Neutrophil (primary cell): Measurements from ENCODE around the gene AQP12B.
"Not testable (repeated sequence)": the region's sequence is repeated elsewhere in the genome, so short reads cannot be mapped to it uniquely, and the experiment has no call there.

Experiments used
- H3K27ac ChIP-seq: fragments of 200-600 bp; sonication (generic); 2 replicates; pipeline ENCODE4 v1.5.1; 2016; ENCODE audit warnings: mild to moderate bottlenecking, moderate library complexity
- H3K27me3 ChIP-seq: fragments of 200-600 bp; sonication (generic); 2 replicates; pipeline ENCODE4 v1.6.0; 2016; ENCODE audit warnings: mild to moderate bottlenecking
- H3K36me3 ChIP-seq: fragments of 200-600 bp; sonication (generic); 2 replicates; pipeline ENCODE4 v1.5.1; 2017
- H3K4me1 ChIP-seq, 2 experiments: fragments of 200-600 bp in 1 of 2; sonication (generic) in 1 of 2; 1 replicate in 1 of 2; 2 replicates in 1 of 2; pipeline versions ENCODE4 v1.5.1 to v1.6.1; 2013 to 2016; ENCODE audit warnings: low read depth in 1 of 2, low read length in 1 of 2, mild to moderate bottlenecking in 1 of 2, moderate library complexity in 1 of 2; ENCODE audit not compliant: control insufficient read depth in 1 of 2, insufficient read depth in 1 of 2
- H3K4me3 ChIP-seq, 2 experiments: fragments of 200-600 bp in 1 of 2; sonication (generic) in 1 of 2; 1 replicate in 1 of 2; 2 replicates in 1 of 2; pipeline ENCODE4 v1.5.1; 2013 to 2016; ENCODE audit warnings: low read depth in 1 of 2, low read length in 1 of 2, mild to moderate bottlenecking in 1 of 2, moderate library complexity in 1 of 2
- H3K9me3 ChIP-seq: fragments of 200-600 bp; sonication (generic); 2 replicates; pipeline ENCODE4 v1.5.1; 2016
- CTCF ChIP-seq: fragments of 200-600 bp; sonication (generic); IDR thresholded peaks from 2 replicates; pipeline ENCODE4 v1.5.1; 2016; ENCODE audit warnings: antibody characterized with exemption

Gene AQP12B

DNA sequence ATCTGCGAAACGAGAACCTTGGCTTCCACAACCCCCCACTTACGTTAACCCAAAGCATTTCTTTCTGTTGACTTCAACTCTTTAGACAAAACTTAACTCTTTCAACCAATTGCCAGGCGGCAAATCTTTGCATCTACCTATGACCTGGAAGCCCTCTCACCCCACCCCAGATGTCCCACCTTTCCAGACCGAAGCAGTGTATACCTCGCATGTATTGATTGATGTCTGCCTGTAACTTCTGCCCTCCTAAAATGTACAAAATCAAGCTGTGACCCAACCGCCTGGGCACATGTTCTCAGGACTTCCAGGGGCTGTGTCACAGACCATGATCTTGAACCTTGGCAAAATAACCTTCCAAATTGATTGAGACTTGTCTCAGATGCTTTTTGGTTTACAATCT, 12.3 kb downstream of the AQP12B start:
- Histone ChIP-seq H3K36me3 (no peaks in the 10 kb centered on the region), H3K4me1 (no peaks in the 10 kb centered on the region), H3K9me3 (no peaks in the 10 kb centered on the region), H3K4me3 (no peak overlapping the region), H3K27me3 (peaks cover 87% of the 10 kb centered on the region), H3K27ac (no peak overlapping the region)
- TF ChIP-seq CTCF: no peak

GRCh38 chr2:240664622-240665021, 18.1 kb downstream of the AQP12B start:
- Histone ChIP-seq H3K4me3 (no peak overlapping the region), H3K36me3 (no peaks in the 10 kb centered on the region), H3K4me1 (no peaks in the 10 kb centered on the region), H3K27ac (no peak overlapping the region), H3K27me3 (peaks cover 63% of the 10 kb centered on the region), H3K9me3 (no peaks in the 10 kb centered on the region)
- no peak for TF ChIP-seq CTCF

DNA sequence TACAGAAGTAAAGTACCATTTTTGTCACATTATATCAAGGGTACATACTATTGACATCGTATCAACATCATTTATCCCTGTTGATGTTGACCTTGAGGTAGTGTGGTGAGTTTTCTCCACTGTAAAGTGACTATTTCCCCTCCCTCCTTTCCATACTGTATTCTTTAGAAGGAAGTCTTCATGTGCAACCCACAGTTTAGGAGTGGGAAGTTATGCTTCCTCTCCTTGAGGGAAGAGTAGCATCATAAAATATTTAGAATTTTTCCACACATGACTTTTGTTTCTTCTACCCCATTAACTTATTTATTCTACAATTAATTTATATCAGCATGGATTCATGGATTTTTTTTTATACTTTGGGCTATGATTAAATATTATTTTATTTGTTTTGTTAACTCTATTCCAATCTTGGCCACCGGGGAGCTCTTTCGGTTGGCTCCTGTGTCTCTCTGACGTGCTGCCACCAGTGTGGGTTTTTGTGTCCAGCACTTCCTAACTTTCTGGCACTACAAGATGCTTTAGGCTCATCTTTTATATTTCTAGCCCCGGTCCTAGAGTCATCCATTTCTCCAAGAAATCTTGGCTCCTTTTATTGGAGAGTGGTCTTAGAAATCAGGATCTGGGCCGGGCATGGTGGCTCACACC, 19.0 kb downstream of the AQP12B start:
- H3K9me3 ChIP-seq: no peaks in the 10 kb centered on the region
- peaks cover 64% of the 10 kb centered on the region for H3K27me3 ChIP-seq
- no peak overlapping the region for H3K4me3 ChIP-seq
- H3K4me1 ChIP-seq: no peaks in the 10 kb centered on the region
- H3K27ac ChIP-seq: no peak overlapping the region
- no peaks in the 10 kb centered on the region for H3K36me3 ChIP-seq
- TF ChIP-seq CTCF: no peak

GRCh38 chr2:240662681-240663080, 20.0 kb downstream of the AQP12B start:
- no peaks in the 10 kb centered on the region for H3K36me3 ChIP-seq
- H3K27ac ChIP-seq: no peak overlapping the region
- peaks cover 64% of the 10 kb centered on the region for H3K27me3 ChIP-seq
- H3K4me3 ChIP-seq: no peak overlapping the region
- TF ChIP-seq CTCF: no peak
- no peaks in the 10 kb centered on the region for H3K9me3 ChIP-seq
- H3K4me1 ChIP-seq: no peaks in the 10 kb centered on the region

DNA sequence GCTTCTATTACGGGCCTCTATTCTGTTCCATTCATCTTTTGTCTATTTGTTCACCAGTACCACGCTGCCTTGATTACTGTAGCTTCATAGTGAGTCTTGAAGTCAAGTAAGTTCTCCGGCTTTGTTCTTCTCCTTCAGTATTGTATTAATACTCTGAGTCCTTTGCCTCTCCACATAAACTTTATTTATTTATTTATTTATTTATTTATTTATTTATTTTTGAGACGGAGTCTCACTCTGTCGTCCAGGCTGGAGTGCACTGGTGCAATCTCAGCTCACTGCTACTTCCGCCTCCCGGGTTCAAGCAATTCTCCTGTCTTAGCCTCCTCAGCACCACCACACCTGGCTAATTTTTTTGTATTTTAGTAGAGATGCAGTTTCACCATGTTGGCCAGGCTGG, 22.8 kb downstream of the AQP12B start:
- H3K4me1 ChIP-seq, H3K36me3 ChIP-seq, H3K9me3 ChIP-seq, H3K27ac ChIP-seq, H3K4me3 ChIP-seq: not testable (repeated sequence)
- H3K27me3 ChIP-seq: peaks cover 65% of the 10 kb centered on the region

DNA sequence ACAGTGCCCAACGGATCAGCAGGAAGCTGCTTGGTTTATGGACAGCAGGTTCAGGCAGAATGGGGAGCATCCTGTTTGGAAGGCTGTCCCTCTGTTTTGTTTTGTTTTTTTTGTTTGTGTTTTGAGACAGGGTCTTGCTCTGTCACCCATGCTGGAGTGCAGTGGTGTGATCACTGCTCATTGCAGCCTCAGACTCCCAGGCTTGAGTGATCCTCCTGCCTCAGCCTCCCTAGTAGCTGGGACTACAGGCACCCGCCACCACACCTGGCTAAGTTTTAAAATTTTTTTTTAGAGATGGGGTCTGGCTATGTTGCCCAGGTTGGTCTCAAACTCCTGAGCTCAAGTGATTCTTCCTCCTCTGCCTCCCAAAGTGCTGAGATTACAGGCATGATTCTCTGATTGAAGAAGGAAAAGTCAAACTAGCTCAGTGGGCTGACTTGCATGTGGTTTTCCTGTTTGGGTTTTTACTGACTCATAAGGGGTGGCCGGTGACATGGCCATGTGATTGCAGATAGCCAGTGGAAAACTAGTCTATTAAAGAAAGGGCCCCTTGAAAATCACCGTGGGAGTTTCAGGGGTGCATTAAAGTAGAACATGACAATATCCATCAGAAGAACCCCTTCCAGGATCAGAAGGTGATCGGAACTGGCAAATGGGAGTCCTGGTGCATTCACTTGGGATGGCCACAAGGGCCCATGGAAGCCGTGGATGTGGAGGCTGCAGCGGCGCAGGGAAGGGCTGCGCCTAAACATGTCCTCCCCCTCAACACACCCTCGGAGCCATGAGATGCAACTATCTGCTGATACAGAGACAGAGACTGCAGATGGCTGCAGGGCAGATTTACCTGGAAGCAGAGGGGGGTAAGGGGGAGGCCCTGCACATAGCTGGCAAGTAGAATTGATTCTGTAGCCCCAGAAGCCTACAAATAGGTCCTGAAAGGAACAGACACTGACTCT, 26.5 kb downstream of the AQP12B start:
- H3K27ac ChIP-seq: no peak overlapping the region
- no peaks in the 10 kb centered on the region for H3K4me1 ChIP-seq
- no peak for TF ChIP-seq CTCF
- H3K27me3 ChIP-seq: peaks cover 69% of the 10 kb centered on the region
- H3K9me3 ChIP-seq: no peaks in the 10 kb centered on the region
- H3K4me3 ChIP-seq: no peak overlapping the region
- H3K36me3 ChIP-seq: no peaks in the 10 kb centered on the region
